Stomach (tissue), 9 donors: ENCODE measurements around the gene OPCML. TPM values are rescaled to one million over a fixed set of nuclear protein-coding genes. Genes with fewer than 3 reads are reported as not detected.

Experiments used
- DNase-seq, 2 donors: peaks; one replicate each; pipeline versions ENCODE4 v3.0.0 to v3.0.0-alpha.2; 2013 to 2019
- H3K27ac ChIP-seq, 5 donors: fragments of 200-600 bp in 4 of 5; sonication (generic) in 4 of 5; one replicate each; pipeline ENCODE4 v1.5.1; 2013 to 2019; ENCODE audit warnings: mild to moderate bottlenecking in 1 of 5, moderate library complexity in 1 of 5
- H3K27me3 ChIP-seq, 3 donors: fragments of 200-600 bp; sonication (generic); one replicate each; pipeline ENCODE4 v1.5.1; 2017 to 2019; ENCODE audit warnings: mixed run types in 1 of 3
- H3K36me3 ChIP-seq, 4 donors: fragments of 200-600 bp; sonication (generic); 1 replicate in 3 of 4; 2 replicates in 1 of 4; pipeline ENCODE4 v1.5.1; 2016 to 2019
- H3K4me1 ChIP-seq, 4 donors: fragments of 200-600 bp; sonication (generic); one replicate each; pipeline ENCODE4 v1.5.1; 2016 to 2019
- H3K4me3 ChIP-seq, 4 donors: fragments of 200-600 bp; sonication (generic) in 3 of 4; one replicate each; pipeline ENCODE4 v1.5.1; 2016 to 2019; ENCODE audit warnings: mild to moderate bottlenecking in 1 of 4
- H3K9me3 ChIP-seq, 4 donors: fragments of 200-600 bp; sonication (generic); one replicate each; pipeline ENCODE4 v1.5.1; 2016 to 2019
- EP300 ChIP-seq: sonication (generic); formaldehyde crosslinking; IDR thresholded peaks from one replicate; pipeline ENCODE4 v1.6.1; 2017; ENCODE audit warnings: antibody characterized with exemption
- POLR2A ChIP-seq, 4 donors: fragments of 450-650 bp; IDR thresholded peaks; one replicate each; pipeline ENCODE4 v1.6.1; 2016; ENCODE audit warnings: antibody characterized with exemption in 4 of 4, control low read depth in 2 of 4, mild to moderate bottlenecking in 1 of 4, moderate library complexity in 1 of 4
- POLR2AphosphoS5 ChIP-seq, 3 donors: sonication (generic); formaldehyde crosslinking; IDR thresholded peaks; one replicate each; pipeline ENCODE4 v1.6.1; 2016; ENCODE audit warnings: antibody characterized with exemption in 3 of 3
- WGBS, 5 donors: extraction: QIAGEN DNeasy Blood & Tissue Kit in 3 of 5; methylation state at CpG; one replicate each; pipeline versions ENCODE4 v1.1.5 to v1.1.7; 2013 to 2018; 5-methylcytosine and 5-hydroxymethylcytosine counted together
- intact Hi-C: fragments of 100-400 bp; cut with DNase I; formaldehyde crosslinking; loops from one replicate; pipeline ENCODE4 v1.15.1; 2023; ENCODE audit warnings: low total_unique reads
- polyA plus RNA-seq, 3 donors: library from polyadenylated mRNA; stranded (reverse); fragments of 200-250 nt; gene quantifications; one replicate each; pipeline ENCODE4 v1.2.3, GENCODE V29; 2013
- total RNA-seq, 5 donors: library from RNA; depleted of rRNA; stranded (reverse); fragments of >200 nt; gene quantifications; one replicate each; pipeline versions ENCODE4 v1.1.0 to v1.2.3, GENCODE V29; 2014 to 2016
- TF ChIP-seq, protein P1 (sequence below), 7 experiments: fragments of 450-650 bp in 4 of 7; fragments of 200-600 bp in 3 of 7; sonication (generic) in 3 of 7; IDR thresholded peaks; one replicate each; pipeline ENCODE4 v1.5.1; 2016 to 2019; ENCODE audit warnings: antibody characterized with exemption in 7 of 7, control low read depth in 2 of 7, mild to moderate bottlenecking in 1 of 7
- donor health status: healthy with polysubstance abuse.
- donor health status: Bipolar disorder and iron deficiency.
- donor health status: healthy.

OPCML gene
- total and polyA plus RNA-seq, 8 donors = 0.03 to 0.92 (median 0.55) TPM; not detected in 3

DNA sequence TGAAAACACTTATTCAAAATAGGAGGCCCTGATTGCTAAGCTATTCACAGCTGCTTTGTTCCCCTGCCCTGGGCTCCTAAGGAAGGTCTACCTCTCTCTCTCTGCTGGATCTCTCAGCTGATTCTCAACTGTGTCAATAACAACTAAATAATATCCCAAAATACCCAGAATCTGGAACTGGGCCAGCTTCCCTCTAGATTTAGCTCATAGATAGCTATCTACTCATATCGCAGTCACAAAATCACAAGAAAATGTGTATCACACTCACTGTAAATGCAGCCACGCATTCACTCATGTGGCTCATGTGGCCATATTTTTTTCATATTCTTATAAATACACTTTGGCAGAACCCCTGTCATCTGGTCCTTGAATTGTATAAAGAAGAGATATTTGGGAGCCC, 555.1 kb downstream of the OPCML start:
- no peaks in the 10 kb centered on the region for H3K4me1 ChIP-seq
- no peak overlapping the region for H3K4me3 ChIP-seq
- H3K27ac ChIP-seq = no peak overlapping the region
- intact Hi-C loops = no loop called here
- WGBS, 5 donors = 89 to 94% (median 94%) methylated on average over 2 of the region's 2 CpGs
- no peaks in the 10 kb centered on the region for H3K27me3 ChIP-seq
- no peak for DNase-seq
- H3K36me3 ChIP-seq = no peaks in the 10 kb centered on the region
- H3K9me3 ChIP-seq = no peaks in the 10 kb centered on the region
- TF ChIP-seq EP300 (no peak), POLR2A (IDR thresholded peaks at IDR 0.05) (no peak)

DNA sequence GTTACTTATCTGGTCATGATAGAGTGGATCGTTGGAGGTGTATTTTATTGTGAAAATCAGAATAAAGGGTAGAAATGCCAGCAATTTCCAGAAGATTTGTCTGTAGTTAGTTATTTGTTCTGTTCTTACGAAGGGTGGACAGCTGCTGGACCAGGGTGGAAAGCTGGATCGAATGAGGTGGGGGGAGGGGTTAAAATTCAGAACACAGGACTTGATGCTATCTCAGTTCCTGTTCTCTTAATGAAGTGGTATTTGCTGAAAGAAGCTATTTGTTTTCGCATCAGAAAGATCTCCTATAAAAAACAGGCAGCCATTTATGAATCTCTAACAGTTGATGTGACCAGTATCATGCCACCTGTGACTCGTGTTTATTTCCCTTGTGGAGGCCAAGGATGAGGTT, 556.2 kb downstream of the OPCML start:
- Histone ChIP-seq H3K27me3 (no peaks in the 10 kb centered on the region), H3K4me3 (no peak overlapping the region), H3K4me1 (no peaks in the 10 kb centered on the region), H3K27ac (no peak overlapping the region), H3K9me3 (no peaks in the 10 kb centered on the region), H3K36me3 (no peaks in the 10 kb centered on the region)
- intact Hi-C loops = no loop called here
- DNase-seq = no peak
- no peak for TF ChIP-seq EP300
- TF ChIP-seq POLR2AphosphoS5 (IDR thresholded peaks at IDR 0.05) = no peak
- TF ChIP-seq, protein P1, sequence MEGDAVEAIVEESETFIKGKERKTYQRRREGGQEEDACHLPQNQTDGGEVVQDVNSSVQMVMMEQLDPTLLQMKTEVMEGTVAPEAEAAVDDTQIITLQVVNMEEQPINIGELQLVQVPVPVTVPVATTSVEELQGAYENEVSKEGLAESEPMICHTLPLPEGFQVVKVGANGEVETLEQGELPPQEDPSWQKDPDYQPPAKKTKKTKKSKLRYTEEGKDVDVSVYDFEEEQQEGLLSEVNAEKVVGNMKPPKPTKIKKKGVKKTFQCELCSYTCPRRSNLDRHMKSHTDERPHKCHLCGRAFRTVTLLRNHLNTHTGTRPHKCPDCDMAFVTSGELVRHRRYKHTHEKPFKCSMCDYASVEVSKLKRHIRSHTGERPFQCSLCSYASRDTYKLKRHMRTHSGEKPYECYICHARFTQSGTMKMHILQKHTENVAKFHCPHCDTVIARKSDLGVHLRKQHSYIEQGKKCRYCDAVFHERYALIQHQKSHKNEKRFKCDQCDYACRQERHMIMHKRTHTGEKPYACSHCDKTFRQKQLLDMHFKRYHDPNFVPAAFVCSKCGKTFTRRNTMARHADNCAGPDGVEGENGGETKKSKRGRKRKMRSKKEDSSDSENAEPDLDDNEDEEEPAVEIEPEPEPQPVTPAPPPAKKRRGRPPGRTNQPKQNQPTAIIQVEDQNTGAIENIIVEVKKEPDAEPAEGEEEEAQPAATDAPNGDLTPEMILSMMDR (IDR thresholded peaks at IDR 0.05) = no peak
- TF ChIP-seq POLR2A (IDR thresholded peaks at IDR 0.05) = no peak
- 81 to 83% (median 82%) methylated on average over 5 of the region's 5 CpGs for WGBS, 5 donors

DNA sequence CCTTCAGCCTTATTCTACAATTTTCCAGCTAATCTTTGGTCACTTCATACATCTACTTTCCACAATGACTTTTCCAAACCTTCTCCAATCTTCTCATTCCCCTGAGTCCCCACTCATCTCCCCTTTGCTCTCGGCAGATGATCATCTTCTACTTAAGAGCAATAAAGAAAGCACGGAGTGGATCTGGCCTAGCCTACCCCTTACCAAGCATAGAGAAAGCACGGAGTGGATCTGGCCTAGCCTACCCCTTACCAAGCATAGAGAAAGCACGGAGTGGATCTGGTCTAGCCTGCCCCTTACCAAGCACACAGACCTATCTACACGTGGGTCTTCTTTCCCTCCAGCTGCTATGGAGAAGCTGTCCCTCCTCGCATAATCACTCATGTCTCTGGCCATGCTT, 558.6 kb downstream of the OPCML start:
- Histone ChIP-seq H3K27me3 (no peaks in the 10 kb centered on the region), H3K27ac (no peak overlapping the region), H3K4me3 (no peak overlapping the region), H3K9me3 (no peaks in the 10 kb centered on the region), H3K36me3 (no peaks in the 10 kb centered on the region), H3K4me1 (no peaks in the 10 kb centered on the region)
- no peak for DNase-seq
- TF ChIP-seq EP300 (no peak), POLR2AphosphoS5 (IDR thresholded peaks at IDR 0.05) (no peak), POLR2A (IDR thresholded peaks at IDR 0.05) (no peak)
- TF ChIP-seq, protein P1 (IDR thresholded peaks at IDR 0.05) = no peak
- intact Hi-C loops = no loop called here
- whole genome bisulfite sequencing, 5 donors = 51 to 72% (median 62%) methylated on average over 6 of the region's 6 CpGs

DNA sequence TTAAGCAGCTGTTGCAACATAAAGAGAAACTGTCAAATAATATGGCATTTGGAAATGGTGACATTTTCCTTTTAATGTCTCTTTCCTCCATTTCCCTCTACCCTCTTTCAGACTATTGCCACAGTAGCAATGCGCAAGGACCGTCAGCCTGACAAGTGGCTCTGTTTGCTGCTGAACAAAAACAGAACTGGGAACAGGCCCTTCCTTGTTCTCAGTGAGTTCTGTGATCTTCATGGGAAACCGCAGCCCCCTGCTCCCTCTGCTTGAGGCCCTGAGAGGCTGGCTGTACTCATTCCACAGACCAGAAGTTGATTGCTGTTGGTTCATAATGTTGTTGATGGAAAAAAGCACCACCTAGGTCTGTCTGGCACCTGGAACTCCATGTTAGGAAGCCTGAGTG, 559.7 kb downstream of the OPCML start:
- Histone ChIP-seq H3K4me1 (no peaks in the 10 kb centered on the region), H3K4me3 (no peak overlapping the region), H3K27me3 (no peaks in the 10 kb centered on the region), H3K9me3 (no peaks in the 10 kb centered on the region), H3K27ac (no peak overlapping the region), H3K36me3 (no peaks in the 10 kb centered on the region)
- TF ChIP-seq POLR2AphosphoS5 (IDR thresholded peaks at IDR 0.05) (no peak), POLR2A (IDR thresholded peaks at IDR 0.05) (no peak), EP300 (no peak)
- TF ChIP-seq, protein P1 (IDR thresholded peaks at IDR 0.05) = no peak
- intact Hi-C loops = no loop called here
- 69 to 80% (median 74%) methylated on average over 3 of the region's 3 CpGs for WGBS, 5 donors
- peak in 1 of 2 donors; percentile 50 for DNase-seq

DNA sequence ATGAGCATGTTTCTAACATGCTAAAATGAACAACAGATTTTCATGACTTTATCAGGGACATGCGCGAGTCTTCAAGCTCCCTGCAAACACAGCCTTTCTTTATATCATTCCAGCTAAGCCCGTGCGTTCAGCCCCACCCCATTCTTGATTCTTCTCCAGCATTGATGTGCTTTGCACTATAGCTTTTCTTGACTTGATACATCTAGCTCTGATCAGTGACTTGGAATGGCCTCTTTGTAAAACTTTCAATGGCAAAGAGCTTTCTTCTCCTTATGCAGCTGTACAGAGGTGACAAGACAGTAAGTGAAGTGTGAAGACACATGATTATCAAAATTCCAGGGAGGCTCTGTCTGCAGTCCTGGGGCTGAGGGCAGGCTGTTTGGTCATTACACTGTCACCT, 561.0 kb downstream of the OPCML start:
- 29 to 74% (median 53%) methylated on average over 4 of the region's 4 CpGs for WGBS, 5 donors
- intact Hi-C loops = no loop called here
- no peak overlapping the region for H3K27ac ChIP-seq
- no peak overlapping the region for H3K4me3 ChIP-seq
- no peaks in the 10 kb centered on the region for H3K27me3 ChIP-seq
- TF ChIP-seq EP300 (no peak), POLR2AphosphoS5 (IDR thresholded peaks at IDR 0.05) (no peak), POLR2A (IDR thresholded peaks at IDR 0.05) (no peak)
- TF ChIP-seq, protein P1 (IDR thresholded peaks at IDR 0.05) = no peak
- no peak for DNase-seq
- H3K9me3 ChIP-seq = no peaks in the 10 kb centered on the region
- H3K4me1 ChIP-seq = no peaks in the 10 kb centered on the region
- no peaks in the 10 kb centered on the region for H3K36me3 ChIP-seq
